Gastroesophageal sphincter (tissue), 3 donors: ENCODE measurements around the gene ZNF146.

Experiments used
- CTCF ChIP-seq, 4 experiments: fragments of 200-600 bp in 2 of 4; fragments of 450-650 bp in 2 of 4; sonication (generic) in 1 of 4; IDR thresholded peaks; one replicate each; pipeline ENCODE4 v1.5.1; 2017 to 2019; ENCODE audit warnings: antibody characterized with exemption in 4 of 4, mild to moderate bottlenecking in 2 of 4, moderate library complexity in 2 of 4
- POLR2A ChIP-seq, 2 donors: fragments of 450-650 bp; IDR thresholded peaks; one replicate each; pipeline ENCODE4 v1.6.1; 2017; ENCODE audit warnings: antibody characterized with exemption in 2 of 2, mild to moderate bottlenecking in 2 of 2, moderate library complexity in 1 of 2

GRCh38 chr19:36212895-36213294, 2.0 kb upstream of the ZNF146 start:
- TF ChIP-seq POLR2A (IDR thresholded peaks at IDR 0.05) (no peak), CTCF (IDR thresholded peaks at IDR 0.05) (no peak)
